IPS-18a (cell line): ENCODE measurements around the gene BLOC1S4.

Source experiments
- H3K27ac ChIP-seq: one replicate; pipeline ENCODE4 v1.5.1; 2013; ENCODE audit warnings: low read length
- H3K27me3 ChIP-seq: one replicate; pipeline ENCODE4 v1.6.1; 2013; ENCODE audit warnings: mild to moderate bottlenecking, low read length; ENCODE audit not compliant: control insufficient read depth, insufficient read depth
- H3K36me3 ChIP-seq: one replicate; pipeline ENCODE4 v1.6.1; 2013; ENCODE audit warnings: low read depth, low read length; ENCODE audit not compliant: control insufficient read depth
- H3K4me1 ChIP-seq: one replicate; pipeline ENCODE4 v1.6.1; 2013; ENCODE audit warnings: low read depth, low read length; ENCODE audit not compliant: control insufficient read depth
- H3K4me3 ChIP-seq: one replicate; pipeline ENCODE4 v1.5.1; 2013; ENCODE audit warnings: low read length
- H3K9ac ChIP-seq: one replicate; pipeline ENCODE4 v1.6.1; 2013; ENCODE audit warnings: mild to moderate bottlenecking, low read length, moderate library complexity
- H3K9me3 ChIP-seq: one replicate; pipeline ENCODE4 v1.6.1; 2013; ENCODE audit warnings: low read depth, low read length; ENCODE audit not compliant: control insufficient read depth

Gene BLOC1S4

DNA sequence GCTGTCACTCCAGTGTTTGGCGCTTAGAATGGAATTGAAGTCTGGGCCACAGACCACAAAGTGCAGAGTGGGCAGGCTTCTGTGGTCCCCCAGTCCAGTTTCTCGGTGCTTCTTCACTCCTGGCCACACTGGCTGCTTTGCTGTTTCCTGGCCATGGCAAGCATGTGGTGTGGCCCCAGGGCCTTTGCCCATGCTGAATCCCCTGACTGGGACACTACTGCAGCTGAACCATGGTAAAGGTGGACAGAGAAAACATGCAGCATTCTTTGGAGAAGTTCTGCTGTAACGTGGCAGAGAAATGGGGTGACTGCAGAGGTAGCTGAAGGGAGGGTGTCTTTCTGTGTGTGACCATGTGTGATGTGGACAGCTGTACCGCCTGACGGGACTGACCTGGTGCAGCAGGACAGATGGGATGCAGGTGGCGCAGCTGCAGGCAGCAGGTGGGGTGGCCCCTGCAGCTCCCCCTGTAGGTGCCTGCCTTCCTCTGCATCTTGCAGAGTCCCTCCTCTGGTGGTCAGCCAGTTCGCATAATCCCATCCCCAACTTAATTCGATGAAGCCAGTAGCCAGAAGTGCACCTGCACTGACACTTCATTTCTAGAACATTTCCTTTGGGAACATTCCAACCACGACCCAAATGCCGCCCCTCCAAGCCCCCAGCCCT lies 35.5 kb upstream of the BLOC1S4 start:
- Histone ChIP-seq H3K4me3 (no peak overlapping the region), H3K27me3 (no peaks in the 10 kb centered on the region), H3K27ac (no peak overlapping the region), H3K36me3 (peaks cover 13% of the 10 kb centered on the region), H3K9me3 (no peaks in the 10 kb centered on the region), H3K9ac (no peak overlapping the region), H3K4me1 (no peaks in the 10 kb centered on the region)

DNA sequence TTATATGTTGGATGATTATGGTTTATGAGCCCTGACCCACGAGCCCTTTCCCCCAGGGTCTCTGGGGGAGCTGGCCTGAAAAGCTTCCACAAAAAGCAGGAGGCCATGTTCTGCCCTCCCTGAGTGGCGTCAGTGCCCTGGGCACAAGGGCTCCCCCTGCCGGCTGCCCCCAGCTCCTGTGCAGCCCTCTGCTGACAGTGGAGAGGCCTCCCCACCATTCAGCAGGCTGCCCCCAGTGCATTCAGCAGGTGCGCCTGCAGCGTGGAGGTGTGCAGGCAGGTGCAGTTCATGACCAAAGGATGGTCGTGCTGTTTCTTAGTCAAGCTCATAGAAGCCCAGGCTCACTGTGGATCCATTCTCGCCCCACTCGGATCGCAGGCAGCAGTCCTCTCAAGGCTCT lies 34.8 kb upstream of the BLOC1S4 start:
- H3K9me3 ChIP-seq = no peaks in the 10 kb centered on the region

DNA sequence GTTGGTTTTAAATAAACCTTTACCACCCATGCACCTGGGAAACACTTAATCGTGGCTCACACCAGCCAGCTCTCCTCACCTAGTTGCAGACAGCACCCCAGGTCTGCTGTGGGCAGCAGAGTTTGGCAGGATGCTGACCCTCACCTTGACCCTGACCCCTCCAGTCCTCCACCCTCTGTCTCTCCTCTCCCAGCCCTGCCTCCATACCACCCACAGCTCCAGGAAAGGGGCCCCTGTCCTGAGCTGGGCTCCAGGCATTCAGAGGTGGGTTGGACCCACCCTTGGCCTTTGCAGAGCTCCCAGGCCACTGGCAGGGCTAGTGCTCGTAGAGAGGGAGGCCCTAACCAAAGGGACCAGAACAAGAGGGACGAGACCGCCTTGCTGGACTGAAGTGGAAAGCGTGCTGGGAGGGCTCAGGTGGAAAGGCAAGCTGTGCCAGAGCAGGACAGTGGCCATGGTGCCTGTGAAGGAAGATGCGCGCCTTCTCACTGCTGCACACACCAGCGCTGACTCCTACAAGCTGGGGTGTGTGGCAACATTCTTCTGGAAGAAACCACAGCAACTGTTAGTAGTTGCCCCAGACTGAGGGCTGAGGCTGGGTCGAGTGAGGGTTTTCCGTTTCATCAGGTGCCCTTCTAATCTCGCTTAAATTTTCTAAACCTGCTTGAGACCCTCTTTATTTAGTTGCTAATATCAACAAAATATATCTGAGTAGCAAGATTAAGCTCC lies 32.9 kb upstream of the BLOC1S4 start:
- no peaks in the 10 kb centered on the region for H3K9me3 ChIP-seq
- H3K9ac ChIP-seq = no peak overlapping the region
- no peak overlapping the region for H3K27ac ChIP-seq
- no peaks in the 10 kb centered on the region for H3K27me3 ChIP-seq
- no peaks in the 10 kb centered on the region for H3K4me1 ChIP-seq
- H3K4me3 ChIP-seq = no peak overlapping the region
- no peaks in the 10 kb centered on the region for H3K36me3 ChIP-seq

More for the DNA sequence above, 34.8 kb upstream of the BLOC1S4 start:
- H3K27ac ChIP-seq = no peak overlapping the region
- H3K36me3 ChIP-seq = peaks cover 6% of the 10 kb centered on the region
- no peak overlapping the region for H3K9ac ChIP-seq
- no peak overlapping the region for H3K4me3 ChIP-seq
- H3K4me1 ChIP-seq = no peaks in the 10 kb centered on the region
- no peaks in the 10 kb centered on the region for H3K27me3 ChIP-seq

GRCh38 chr4:6684656-6685055 lies 31.3 kb upstream of the BLOC1S4 start:
- H3K27ac ChIP-seq = no peak overlapping the region
- no peak overlapping the region for H3K9ac ChIP-seq
- no peaks in the 10 kb centered on the region for H3K36me3 ChIP-seq
- H3K9me3 ChIP-seq = no peaks in the 10 kb centered on the region
- no peak overlapping the region for H3K4me3 ChIP-seq
- H3K27me3 ChIP-seq = no peaks in the 10 kb centered on the region
- peaks cover 3% of the 10 kb centered on the region for H3K4me1 ChIP-seq

DNA sequence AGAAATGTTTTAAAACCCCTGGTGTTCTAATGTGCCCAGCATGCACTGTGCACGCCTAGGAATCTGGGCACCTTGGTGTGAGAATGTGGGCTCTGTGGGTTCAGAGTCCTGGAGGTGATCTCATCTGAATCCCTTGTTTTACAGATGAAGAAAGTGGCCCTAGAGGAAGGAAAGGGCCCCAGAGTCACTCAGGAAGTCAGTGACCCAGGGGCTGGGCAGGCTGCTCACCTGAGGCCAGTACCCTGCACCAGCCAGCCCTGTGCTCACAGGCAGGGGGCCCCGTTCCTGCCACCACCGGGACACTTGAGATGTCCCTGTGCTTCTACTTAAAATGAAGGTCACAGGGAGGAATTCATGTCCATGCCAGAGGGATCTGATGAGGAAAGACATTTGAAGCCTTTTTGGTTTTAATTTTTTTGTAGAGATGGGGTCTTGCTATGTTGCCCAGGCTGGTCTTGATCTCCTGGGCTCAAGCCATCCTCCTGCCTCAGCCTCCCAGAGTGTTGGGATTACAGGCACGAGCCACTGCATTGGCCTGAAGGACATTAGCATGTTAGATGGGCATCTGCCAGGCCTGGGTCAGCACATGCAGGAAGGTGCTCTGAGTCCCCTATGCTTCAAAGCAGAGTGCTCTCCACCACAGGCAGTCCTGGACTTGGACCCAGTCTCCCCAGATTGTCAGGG lies 29.7 kb upstream of the BLOC1S4 start:
- no peaks in the 10 kb centered on the region for H3K9me3 ChIP-seq

GRCh38 chr4:6687947-6688878 lies 27.8 kb upstream of the BLOC1S4 start:
- H3K4me1 ChIP-seq = peaks cover 6% of the 10 kb centered on the region
- no peaks in the 10 kb centered on the region for H3K36me3 ChIP-seq
- no peak overlapping the region for H3K4me3 ChIP-seq
- H3K27me3 ChIP-seq = no peaks in the 10 kb centered on the region
- no peak overlapping the region for H3K27ac ChIP-seq
- no peak overlapping the region for H3K9ac ChIP-seq
- H3K9me3 ChIP-seq = no peaks in the 10 kb centered on the region

More for the DNA sequence above, 29.7 kb upstream of the BLOC1S4 start:
- no peaks in the 10 kb centered on the region for H3K36me3 ChIP-seq
- no peak overlapping the region for H3K27ac ChIP-seq
- no peak overlapping the region for H3K4me3 ChIP-seq
- no peaks in the 10 kb centered on the region for H3K27me3 ChIP-seq
- H3K9ac ChIP-seq = no peak overlapping the region
- peaks cover 6% of the 10 kb centered on the region for H3K4me1 ChIP-seq

DNA sequence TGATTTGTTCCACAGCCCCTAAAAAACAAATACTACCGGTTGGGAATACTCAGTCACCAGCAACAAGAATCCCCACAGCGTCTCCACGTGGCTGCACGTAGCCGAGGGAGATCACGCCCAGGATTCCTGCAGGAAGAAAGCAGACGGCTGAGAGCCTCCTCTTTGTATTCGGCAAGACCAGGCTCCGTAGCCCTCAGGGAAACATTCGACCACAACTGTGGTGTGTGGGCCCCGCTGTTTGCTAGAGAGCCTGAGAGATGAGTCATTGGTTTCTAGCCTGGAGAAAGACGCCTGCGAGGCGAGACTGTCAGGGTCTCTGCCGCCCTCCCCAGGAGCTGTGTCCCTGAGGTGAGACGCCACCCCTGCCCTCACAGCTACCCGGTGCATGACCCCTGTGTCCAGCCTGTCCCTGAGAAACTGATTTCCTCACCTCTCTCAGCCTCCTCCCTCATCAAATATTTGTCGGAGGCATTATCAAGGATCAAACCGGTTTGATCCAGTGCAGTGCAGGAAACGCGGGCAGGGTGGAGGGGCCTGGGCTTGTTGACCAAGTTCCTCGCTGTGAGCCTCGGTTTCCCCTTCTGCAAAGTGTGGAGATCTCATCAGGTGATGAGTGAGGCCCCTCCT lies 27.0 kb upstream of the BLOC1S4 start:
- H3K9ac ChIP-seq = no peak overlapping the region
- H3K4me3 ChIP-seq = no peak overlapping the region
- H3K4me1 ChIP-seq = peaks cover 6% of the 10 kb centered on the region
- H3K27me3 ChIP-seq = no peaks in the 10 kb centered on the region
- no peaks in the 10 kb centered on the region for H3K36me3 ChIP-seq
- no peak overlapping the region for H3K27ac ChIP-seq
- H3K9me3 ChIP-seq = no peaks in the 10 kb centered on the region

DNA sequence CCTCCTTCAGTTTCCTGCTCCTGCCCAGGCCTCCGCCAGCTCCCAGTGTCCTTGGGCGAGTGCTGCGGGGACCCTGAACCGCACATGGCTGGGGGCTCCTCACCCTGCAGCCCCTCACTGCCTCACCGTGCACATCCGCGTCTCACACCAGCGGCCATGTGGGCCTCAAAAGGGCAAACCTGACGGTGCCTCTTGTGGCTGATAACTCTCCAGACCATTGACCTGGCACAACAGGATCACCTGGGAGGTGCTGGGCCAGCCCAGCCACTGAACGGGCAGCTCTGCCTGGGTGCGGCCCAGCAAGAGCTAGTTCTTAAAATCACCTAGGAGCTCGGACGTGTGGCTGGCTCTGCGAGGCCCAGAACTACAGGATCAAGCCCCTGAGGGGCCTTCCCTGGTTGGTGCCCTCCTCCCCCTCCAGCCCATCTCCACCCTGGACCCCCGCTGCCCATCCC lies 26.4 kb upstream of the BLOC1S4 start:
- no peaks in the 10 kb centered on the region for H3K9me3 ChIP-seq
- no peak overlapping the region for H3K4me3 ChIP-seq
- no peaks in the 10 kb centered on the region for H3K36me3 ChIP-seq
- H3K9ac ChIP-seq = no peak overlapping the region
- H3K4me1 ChIP-seq = peaks cover 6% of the 10 kb centered on the region
- H3K27ac ChIP-seq = no peak overlapping the region
- no peaks in the 10 kb centered on the region for H3K27me3 ChIP-seq

GRCh38 chr4:6692379-6692778 lies 23.6 kb upstream of the BLOC1S4 start:
- Histone ChIP-seq H3K4me1 (peaks cover 6% of the 10 kb centered on the region), H3K9ac (no peak overlapping the region), H3K27me3 (no peaks in the 10 kb centered on the region), H3K27ac (no peak overlapping the region), H3K4me3 (no peak overlapping the region), H3K9me3 (no peaks in the 10 kb centered on the region), H3K36me3 (no peaks in the 10 kb centered on the region)

- Histone ChIP-seq H3K27ac (no peak overlapping the region), H3K36me3 (no peaks in the 10 kb centered on the region), H3K9me3 (no peaks in the 10 kb centered on the region), H3K4me3 (no peak overlapping the region), H3K27me3 (no peaks in the 10 kb centered on the region), H3K4me1 (peaks cover 6% of the 10 kb centered on the region), H3K9ac (no peak overlapping the region)
Observed at GRCh38 chr4:6692806-6693205, 23.2 kb upstream of the BLOC1S4 start.
